ENCODE data around the gene MAPKAPK5. TPM values are rescaled to one million over a fixed set of nuclear protein-coding genes. Genes with fewer than 3 reads are reported as not detected.
A peak's percentile ranks its signal among the peaks of the same experiment; 100 is the strongest.
"Not testable (repeated sequence)": the region's sequence is repeated elsewhere in the genome, so short reads cannot be mapped to it uniquely, and the experiment has no call there.

Gene MAPKAPK5
- total RNA-seq, 3 donors from 2014 or later (not counting 1 experiment from before 2014, with no cell fraction given), result 54.8 to 64.9 (median 63.5) TPM

- no peak overlapping the region for H3K27ac Mint-ChIP-seq
- ATAC-seq (no peak), DNase-seq (no peak)
- no peak overlapping the region for H3K27ac ChIP-seq (ENCODE audit: low read length)
- 100% methylated on average over 4 of the region's 5 CpGs for WGBS (ENCODE audit: insufficient coverage)
- intact Hi-C loops (cut with micrococcal nuclease), result loop anchor here (10.0 kb wide), 1 partner anchor 182 kb away; the partner anchor contains the start of gene TRAFD1
- H3K4me3 ChIP-seq (ENCODE audit: low read length), result no peak overlapping the region
- no peaks in the 10 kb centered on the region for H3K36me3 Mint-ChIP-seq
- no peaks in the 10 kb centered on the region for H3K9me3 ChIP-seq (ENCODE audit: control insufficient read depth, insufficient read depth, low read length)
- H3K36me3 ChIP-seq (ENCODE audit: control insufficient read depth, insufficient read depth, low read length), result no peaks in the 10 kb centered on the region
- H3K4me1 ChIP-seq (ENCODE audit: control insufficient read depth, insufficient read depth, low read length), result peaks cover 2% of the 10 kb centered on the region
- H3K4me3 Mint-ChIP-seq, result no peak overlapping the region
- H3K27me3 Mint-ChIP-seq (ENCODE audit: low read depth in 2 of 2), result no peaks in the 10 kb centered on the region
- H3K27me3 ChIP-seq (ENCODE audit: control insufficient read depth, insufficient read depth, low read length), result no peaks in the 10 kb centered on the region
- no peaks in the 10 kb centered on the region for H3K9me3 Mint-ChIP-seq
- TF ChIP-seq, protein P1, sequence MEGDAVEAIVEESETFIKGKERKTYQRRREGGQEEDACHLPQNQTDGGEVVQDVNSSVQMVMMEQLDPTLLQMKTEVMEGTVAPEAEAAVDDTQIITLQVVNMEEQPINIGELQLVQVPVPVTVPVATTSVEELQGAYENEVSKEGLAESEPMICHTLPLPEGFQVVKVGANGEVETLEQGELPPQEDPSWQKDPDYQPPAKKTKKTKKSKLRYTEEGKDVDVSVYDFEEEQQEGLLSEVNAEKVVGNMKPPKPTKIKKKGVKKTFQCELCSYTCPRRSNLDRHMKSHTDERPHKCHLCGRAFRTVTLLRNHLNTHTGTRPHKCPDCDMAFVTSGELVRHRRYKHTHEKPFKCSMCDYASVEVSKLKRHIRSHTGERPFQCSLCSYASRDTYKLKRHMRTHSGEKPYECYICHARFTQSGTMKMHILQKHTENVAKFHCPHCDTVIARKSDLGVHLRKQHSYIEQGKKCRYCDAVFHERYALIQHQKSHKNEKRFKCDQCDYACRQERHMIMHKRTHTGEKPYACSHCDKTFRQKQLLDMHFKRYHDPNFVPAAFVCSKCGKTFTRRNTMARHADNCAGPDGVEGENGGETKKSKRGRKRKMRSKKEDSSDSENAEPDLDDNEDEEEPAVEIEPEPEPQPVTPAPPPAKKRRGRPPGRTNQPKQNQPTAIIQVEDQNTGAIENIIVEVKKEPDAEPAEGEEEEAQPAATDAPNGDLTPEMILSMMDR (IDR thresholded peaks at IDR 0.05), result no peak
- no peaks in the 10 kb centered on the region for H3K4me1 Mint-ChIP-seq
Observed at GRCh38 chr12:111942557-111942956, 100.5 kb downstream of the MAPKAPK5 start.

DNA sequence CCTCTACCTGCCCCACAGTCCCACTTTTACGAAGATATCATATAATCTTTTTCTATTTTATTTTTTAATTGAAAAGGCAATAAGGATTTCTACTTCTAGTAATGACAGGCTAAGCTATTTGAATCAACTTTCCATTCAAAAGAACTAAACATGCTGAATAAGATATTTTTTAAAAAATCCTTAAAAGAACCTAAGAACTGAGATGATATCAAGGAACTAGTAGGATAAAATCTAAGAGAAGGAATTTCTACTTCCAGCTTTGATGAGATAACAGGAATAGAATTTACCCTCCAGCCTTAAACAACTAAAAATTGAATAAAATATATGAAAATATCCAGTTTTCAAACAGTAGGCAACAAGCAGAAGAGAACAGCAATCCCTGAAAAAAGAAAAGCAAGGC lies 101.9 kb downstream of the MAPKAPK5 start:
- H3K4me1 Mint-ChIP-seq, result no peaks in the 10 kb centered on the region
- no peak for DNase-seq
- no peaks in the 10 kb centered on the region for H3K9me3 Mint-ChIP-seq
- Histone ChIP-seq H3K27ac (ENCODE audit: low read length) (no peak overlapping the region), H3K36me3 (ENCODE audit: control insufficient read depth, insufficient read depth, low read length) (no peaks in the 10 kb centered on the region), H3K4me1 (ENCODE audit: control insufficient read depth, insufficient read depth, low read length) (peaks cover 2% of the 10 kb centered on the region), H3K27me3 (ENCODE audit: control insufficient read depth, insufficient read depth, low read length) (no peaks in the 10 kb centered on the region), H3K4me3 (ENCODE audit: low read length) (no peak overlapping the region), H3K9me3 (ENCODE audit: control insufficient read depth, insufficient read depth, low read length) (no peaks in the 10 kb centered on the region)
- H3K36me3 Mint-ChIP-seq, result no peaks in the 10 kb centered on the region
- H3K27ac Mint-ChIP-seq, result no peak overlapping the region
- WGBS (ENCODE audit: insufficient coverage), result no CpG with 5 or more reads among the region's 1 CpG
- peaks cover 0 to 3% of the 10 kb centered on the region in 2 donors for H3K27me3 Mint-ChIP-seq (ENCODE audit: low read depth in 2 of 2)
- intact Hi-C loops (cut with micrococcal nuclease), result loop anchor here (10.0 kb wide), 1 partner anchor 181 kb away; the partner anchor contains the start of gene TRAFD1
- TF ChIP-seq, protein P1 (IDR thresholded peaks at IDR 0.05), result no peak
- no peak for ATAC-seq
- no peak overlapping the region for H3K4me3 Mint-ChIP-seq

DNA sequence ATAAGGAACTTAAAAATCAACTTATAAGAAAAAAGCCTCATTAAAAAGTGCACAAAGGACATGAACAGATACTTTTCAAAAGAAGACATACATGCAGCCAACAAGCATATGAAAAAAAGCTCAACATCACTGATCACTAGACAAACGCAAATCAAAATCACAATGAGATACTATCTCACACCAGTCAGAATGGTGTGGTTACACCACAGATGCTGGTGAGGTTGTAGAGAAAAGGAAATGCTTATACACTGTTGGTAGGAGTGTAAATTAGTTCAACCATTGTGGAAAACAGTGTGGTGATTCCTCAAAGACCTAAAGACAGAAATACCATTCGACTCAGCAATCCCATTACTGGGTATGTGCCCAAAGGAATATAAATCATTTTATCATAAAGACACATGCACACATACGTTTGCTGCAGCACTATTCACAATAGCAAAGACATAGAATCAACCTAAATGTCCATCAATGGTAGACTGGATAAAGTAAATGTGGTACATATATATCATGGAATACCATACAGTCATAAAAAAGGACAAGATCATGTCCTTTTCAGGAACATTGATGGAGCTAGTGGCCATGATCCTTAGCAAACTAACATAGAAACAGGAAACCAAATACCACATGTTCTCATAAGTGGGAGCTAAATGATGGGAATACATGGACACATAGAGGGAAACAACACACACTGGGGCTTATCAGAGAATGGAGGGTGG lies 109.1 kb downstream of the MAPKAPK5 start:
- peaks cover 10 to 15% of the 10 kb centered on the region in 2 donors for H3K27me3 Mint-ChIP-seq (ENCODE audit: low read depth in 2 of 2)
- peak overlapping the region; percentile 13 for H3K4me3 Mint-ChIP-seq
- intact Hi-C loops (cut with micrococcal nuclease); H3K27me3 ChIP-seq (ENCODE audit: control insufficient read depth, insufficient read depth, low read length); H3K9me3 ChIP-seq (ENCODE audit: control insufficient read depth, insufficient read depth, low read length); H3K36me3 Mint-ChIP-seq; H3K9me3 Mint-ChIP-seq; H3K27ac Mint-ChIP-seq; H3K36me3 ChIP-seq (ENCODE audit: control insufficient read depth, insufficient read depth, low read length); H3K4me1 ChIP-seq (ENCODE audit: control insufficient read depth, insufficient read depth, low read length); H3K27ac ChIP-seq (ENCODE audit: low read length); H3K4me3 ChIP-seq (ENCODE audit: low read length): not testable (repeated sequence)
- peak in 1 of 3 donors; percentile 64 for ATAC-seq
- WGBS (ENCODE audit: insufficient coverage), result 14% methylated on average over 1 of the region's 3 CpGs
- DNase-seq, result peak in 1 of 2 donors; percentile 48
- H3K4me1 Mint-ChIP-seq, result peaks cover 15 to 18% of the 10 kb centered on the region in 2 donors

Other genes with a start within 250 kb of the MAPKAPK5 start
- gene ATXN2, start 242.9 kb upstream of the MAPKAPK5 start, total RNA-seq, result 10 to 100 TPM; 44.9 to 56.5 (median 51.5) TPM
- 10 to 100 TPM; 24.6 to 28.8 (median 27.8) TPM for gene BRAP, start 156.3 kb upstream of the MAPKAPK5 start, total RNA-seq
- 10 to 100 TPM; 19.0 to 29.0 (median 27.0) TPM for gene ACAD10, start 156.2 kb upstream of the MAPKAPK5 start, total RNA-seq
- gene ALDH2, start 75.3 kb upstream of the MAPKAPK5 start, total RNA-seq, result 1 to 10 TPM; 2.6 to 8.2 (median 3.8) TPM
- 10 to 100 TPM in 2 of 3 donors, 1 to 10 TPM in 1; 6.5 to 10.2 (median 10.1) TPM for gene TMEM116, start 170.9 kb downstream of the MAPKAPK5 start, total RNA-seq
- gene ERP29, start 171.2 kb downstream of the MAPKAPK5 start, total RNA-seq, result 10 to 100 TPM; 51.6 to 74.9 (median 57.8) TPM